ENCODE measurements around the gene EHD2.
"Not testable (repeated sequence)": the region's sequence is repeated elsewhere in the genome, so short reads cannot be mapped to it uniquely, and the experiment has no call there.

EHD2 gene

DNA sequence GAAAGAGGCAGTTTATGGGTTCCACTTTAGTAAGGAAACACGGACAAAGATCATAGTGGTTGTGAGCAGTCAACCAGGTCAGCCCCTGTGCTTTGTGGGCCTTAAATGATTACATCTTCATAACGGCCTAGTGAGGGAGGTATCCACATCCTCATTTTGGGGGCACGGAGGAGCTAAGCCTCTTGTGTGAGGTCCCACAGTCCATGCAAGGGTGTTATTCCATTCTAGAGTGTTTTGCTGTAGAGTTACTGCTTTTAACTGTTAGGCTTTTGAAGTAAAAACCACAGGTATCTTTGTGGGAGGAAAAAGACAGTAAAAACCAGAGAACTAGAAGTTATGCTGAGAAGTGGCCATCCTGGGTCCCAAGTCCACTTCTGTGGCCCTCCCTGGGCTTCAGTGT is 36.1 kb downstream of the EHD2 start:
- DNase-seq (ENCODE audit: low spot score) = no peak

DNA sequence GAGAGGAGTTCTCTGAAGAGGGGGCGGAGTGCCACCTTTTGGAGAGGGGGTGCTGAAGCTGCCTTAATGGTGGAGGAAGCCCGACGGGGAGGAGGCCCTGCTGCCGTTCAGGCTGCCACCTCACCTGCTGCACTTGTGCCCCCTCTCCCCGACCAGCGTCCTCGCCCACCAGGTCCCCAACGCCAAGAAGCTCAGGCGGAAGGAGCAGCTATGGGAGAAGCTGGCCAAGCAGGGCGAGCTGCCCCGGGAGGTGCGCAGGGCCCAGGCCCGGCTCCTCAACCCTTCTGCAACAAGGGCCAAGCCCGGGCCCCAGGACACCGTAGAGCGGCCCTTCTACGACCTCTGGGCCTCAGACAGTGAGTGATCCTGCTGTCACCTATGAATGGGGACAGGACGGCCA is 37.5 kb downstream of the EHD2 start:
- no peak for DNase-seq (ENCODE audit: low spot score)

DNA sequence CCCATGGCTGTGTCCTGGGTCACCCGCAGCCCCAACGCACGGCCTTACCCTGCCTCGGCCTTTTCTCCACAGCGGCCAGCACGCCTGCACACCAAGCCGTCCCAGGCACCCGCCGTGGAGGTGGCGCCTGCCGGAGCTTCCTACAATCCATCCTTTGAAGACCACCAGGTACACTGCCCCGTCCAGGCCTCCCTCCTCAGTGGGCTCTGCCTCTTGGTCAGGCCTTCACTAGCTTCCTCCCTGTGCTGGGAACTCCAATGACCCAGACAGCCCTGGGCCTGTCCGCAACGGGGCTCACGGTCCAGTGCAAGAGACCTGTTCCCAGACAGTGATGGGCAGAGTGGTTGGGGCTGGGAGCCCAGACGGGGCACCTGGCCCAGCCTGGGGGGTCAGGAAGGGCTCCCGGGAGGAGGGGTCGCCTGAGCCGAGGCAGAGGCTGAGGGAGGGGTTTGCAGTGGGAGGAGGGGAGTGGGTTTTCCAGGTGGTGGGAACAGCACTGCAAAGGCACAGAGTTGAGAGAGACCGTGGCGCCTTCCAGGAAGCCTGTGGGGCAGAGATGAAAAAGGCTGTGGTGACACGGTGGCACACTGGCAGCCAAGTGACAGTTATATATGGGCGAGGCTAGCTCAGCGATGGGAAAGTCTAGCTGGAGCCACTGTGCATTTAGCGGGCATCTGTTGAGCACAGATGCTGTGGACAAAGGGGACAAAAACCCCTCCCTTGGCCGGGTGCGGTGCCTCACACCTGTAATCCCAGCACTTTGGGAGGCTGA is 39.4 kb downstream of the EHD2 start:
- no peak for DNase-seq (ENCODE audit: low spot score)

DNA sequence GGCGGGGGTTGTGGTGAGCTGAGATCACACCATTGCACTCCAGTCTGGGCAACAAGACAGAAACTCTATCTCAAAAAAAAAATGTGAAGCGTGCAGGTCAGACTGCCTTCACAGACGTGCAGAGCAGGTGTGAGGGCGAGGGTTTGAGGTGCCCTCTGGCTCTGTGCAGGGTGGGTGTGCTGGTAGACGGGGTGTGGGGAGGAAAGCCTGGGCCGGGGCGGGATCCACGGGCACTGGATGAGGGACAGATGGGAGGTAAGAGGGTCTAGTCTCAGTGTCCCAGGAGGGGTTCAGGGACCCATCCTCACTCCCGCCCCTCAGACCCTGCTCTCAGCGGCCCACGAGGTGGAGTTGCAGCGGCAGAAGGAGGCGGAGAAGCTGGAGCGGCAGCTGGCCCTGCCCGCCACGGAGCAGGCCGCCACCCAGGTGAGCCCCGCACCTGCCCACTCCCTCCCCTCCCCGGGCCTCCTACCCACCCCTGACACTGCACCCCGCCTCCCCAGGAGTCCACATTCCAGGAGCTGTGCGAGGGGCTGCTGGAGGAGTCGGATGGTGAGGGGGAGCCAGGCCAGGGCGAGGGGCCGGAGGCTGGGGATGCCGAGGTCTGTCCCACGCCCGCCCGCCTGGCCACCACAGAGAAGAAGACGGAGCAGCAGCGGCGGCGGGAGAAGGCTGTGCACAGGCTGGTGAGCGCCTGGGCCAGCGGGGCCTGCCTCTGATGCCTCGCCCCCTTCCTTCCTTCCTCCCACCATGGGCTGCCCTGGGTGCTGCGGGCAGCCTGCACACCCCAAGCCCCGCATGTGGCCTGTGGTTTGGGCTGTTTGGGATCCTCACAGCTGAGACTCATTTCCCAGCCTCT is 41.2 kb downstream of the EHD2 start:
- DNase-seq (ENCODE audit: low spot score) = no peak

DNA sequence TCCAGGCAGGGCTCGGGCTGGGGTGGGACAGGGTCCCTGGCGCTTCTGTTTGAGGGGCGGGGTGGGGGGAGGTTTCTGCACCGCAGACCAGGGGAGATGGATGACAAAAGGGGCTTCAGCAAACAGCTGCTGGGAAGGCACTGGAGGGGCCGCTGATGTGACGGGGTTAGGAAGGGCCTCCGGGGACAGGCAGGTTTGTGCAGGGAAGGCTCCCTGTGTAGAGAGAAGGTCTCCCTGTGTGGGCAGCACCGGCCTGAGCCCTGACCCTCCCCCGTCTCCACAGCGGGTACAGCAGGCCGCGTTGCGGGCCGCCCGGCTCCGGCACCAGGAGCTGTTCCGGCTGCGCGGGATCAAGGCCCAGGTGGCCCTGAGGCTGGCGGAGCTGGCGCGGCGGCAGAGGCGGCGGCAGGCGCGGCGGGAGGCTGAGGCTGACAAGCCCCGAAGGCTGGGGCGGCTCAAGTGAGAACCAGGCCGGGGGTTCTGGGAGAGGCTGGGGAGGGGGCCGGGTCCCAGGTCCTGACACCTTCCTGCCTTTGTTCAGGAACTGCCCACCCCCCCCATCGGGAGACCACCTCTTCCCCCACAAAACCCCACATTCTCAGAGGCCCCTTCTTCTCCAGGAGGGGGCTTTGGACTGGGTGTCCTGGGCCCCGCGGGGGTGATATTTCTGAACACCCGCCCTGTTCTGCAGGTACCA is 42.0 kb downstream of the EHD2 start:
- DNase-seq (ENCODE audit: low spot score) = no peak

DNA sequence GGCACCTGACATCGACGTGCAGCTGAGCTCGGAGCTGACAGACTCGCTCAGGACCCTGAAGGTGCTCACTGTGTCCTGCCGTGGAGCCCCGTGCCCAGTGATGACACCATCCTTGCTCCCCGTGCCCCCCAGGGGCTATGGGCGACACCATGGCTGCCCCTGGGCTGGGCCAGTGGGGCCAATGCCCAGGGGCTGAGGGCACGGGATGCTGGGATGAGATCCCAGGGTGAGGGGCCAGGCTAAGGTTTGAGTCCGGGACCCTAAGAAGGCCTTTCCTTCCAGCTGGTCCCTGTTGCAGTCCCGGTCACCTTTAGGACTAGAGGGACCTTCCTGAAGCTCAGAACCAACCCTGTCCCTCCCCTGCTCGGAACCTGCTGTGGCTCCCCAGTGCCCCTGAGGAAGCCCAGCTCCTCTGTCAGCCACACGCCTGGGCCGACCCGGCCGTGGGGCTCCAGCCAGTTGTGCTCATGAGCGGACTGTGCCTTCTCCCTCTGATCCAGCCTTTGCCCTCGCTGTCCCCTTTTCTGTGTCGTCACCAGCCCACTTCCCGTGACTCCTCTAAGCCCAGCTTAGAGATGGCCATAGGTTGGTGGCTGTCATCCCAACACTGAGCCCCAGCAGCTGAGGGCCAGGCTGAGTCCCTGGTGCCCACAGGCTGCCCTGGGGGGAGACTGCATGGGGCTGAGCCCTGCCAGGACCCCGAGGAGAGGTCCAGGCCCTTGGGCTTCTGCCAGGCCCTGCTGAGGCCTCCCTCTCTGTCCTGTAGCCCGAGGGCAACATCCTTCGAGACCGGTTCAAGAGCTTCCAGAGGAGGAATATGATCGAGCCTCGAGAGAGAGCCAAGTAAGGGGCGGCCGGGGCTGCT is 42.8 kb downstream of the EHD2 start:
- no peak for DNase-seq (ENCODE audit: low spot score)

DNA sequence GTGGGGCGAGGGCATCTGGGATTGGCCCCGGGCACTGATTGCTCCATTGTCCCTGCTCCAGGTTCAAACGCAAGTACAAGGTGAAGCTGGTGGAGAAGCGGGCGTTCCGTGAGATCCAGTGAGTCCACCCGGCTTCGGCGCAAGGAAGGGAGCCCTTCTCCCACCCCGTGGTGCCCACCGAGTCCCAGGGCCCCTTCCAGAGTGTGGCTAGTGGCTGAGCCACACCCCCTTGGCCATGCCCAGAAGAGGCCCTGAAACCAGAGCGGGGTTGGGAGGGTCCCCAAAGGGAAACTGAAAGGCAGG is 43.4 kb downstream of the EHD2 start:
- DNase-seq (ENCODE audit: low spot score) = no peak

DNA sequence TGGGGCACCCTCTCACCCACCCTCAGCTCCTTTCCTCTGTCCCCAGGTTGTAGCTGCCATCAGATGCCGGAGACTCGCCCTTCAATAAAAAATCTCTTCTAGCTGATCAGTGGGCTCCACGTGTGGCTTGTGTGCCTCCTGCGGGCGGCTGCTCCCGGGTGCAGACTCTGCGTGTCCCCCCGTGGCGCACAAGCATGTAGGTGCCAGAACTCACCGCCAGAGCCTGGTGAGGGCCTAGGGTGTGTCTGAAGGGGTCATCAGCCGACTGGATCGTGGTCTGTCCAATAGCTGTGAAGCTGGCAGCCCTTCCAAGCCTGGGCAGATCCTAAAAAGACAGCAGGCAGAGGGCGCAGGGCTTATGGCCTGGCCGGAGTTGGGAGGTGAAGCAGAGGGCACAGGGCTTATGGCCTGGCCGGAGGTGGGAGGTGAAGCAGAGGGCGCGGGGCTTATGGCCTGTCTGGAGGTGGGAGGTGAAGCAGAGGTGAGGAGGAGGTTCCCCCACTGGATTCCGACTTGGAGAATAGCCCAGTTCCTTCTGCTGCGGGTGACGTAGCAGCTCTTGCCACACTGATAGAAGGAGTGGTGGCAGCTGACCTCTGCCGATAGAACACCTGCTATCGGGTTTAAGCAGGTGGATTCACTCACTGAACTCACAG is 43.9 kb downstream of the EHD2 start:
- DNase-seq (ENCODE audit: low spot score) = no peak

DNA sequence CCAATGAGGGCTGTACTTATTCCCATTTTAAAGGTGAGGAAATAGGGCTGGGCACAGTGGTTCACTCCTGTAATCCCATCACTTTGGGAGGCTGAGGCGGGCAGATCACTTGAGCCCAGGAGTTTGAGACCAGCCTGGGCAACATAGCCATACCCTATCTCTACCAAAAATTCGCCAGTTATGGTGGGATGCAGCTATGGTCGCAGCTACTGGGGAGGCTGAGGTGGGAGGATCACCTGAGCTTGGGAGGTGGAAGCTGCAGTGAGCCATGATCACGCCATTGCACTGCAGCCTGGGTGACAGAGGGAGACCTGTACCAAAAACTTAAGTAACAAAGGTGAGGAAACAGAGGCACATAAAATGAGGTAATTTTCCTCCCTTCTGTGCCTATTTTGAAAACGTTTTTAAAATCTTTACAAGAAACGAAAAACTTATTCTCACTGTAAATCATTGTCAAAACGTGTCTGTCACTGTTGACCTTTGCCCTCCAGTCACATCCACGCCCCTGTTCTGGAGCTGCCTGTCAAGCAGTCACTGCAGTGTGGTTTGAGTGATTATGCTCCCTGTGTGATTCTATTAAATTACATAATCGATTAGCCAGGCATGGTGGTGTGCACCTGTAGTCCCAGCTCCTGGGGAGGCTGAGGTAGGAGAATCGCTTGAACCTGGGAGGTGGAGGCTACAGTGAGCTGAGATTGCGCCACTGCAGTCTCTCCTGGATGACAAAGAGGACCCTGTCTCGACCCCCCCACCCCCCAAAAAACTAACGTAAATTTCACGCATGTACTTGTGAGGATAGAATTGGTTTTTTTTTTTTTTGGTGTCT is 44.6 kb downstream of the EHD2 start:
- DNase-seq (ENCODE audit: low spot score) = no peak

DNA sequence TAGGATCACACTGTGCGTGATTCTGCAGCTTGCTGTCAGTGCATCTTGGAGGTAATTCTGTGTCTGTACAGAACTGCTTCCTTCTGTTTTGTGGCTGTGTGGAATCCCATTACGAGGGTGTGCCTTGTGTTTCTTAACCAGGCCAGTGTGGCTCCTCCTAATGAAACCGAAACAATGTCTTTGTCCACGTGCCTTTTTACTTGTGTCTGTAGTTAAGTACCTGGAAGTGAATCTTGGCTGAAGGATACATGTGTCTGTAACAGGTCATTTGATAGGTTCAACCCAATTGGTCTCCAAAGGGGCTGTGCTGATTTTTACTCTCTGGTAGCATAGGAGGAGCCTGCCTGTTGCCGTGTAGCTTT is 45.2 kb downstream of the EHD2 start:
- DNase-seq (ENCODE audit: low spot score) = no peak

DNA sequence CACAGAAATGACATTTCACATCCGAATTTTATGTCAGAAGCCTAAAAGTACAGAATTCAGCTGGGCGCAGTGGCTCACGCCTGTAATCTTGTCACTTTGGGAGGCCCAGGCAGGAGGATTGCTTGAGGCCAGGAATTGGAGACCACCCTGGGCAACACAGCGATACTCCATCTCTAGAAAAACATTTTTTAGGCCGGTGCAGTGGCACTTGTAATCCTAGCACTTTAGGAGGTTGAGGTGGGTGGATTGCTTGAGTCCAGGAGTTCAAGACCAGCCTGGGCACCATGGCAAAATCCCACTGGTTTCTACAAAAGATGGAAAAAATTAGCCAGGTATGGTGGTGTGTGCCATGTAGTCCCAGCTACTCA is 47.4 kb downstream of the EHD2 start:
- no peak for DNase-seq (ENCODE audit: low spot score)

DNA sequence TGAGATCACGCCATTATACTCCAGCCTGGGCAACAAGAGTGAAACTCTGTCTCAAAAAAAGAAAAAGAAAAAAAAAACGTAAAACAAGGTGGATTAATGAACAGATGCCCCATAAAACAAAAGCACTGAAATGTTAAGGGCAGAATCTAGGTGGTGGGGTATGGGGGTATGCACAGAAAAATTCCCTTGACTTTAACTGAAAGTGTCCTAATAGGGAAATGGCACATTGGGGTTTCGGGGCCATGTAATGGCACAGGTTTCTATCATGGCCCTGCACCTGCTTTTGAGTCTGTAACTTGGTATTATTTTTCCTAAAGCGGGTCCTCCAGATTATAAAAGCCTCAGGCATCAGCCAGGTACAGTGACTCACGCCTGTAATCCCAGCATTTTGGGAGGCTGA is 48.3 kb downstream of the EHD2 start:
- no peak for DNase-seq (ENCODE audit: low spot score)

DNA sequence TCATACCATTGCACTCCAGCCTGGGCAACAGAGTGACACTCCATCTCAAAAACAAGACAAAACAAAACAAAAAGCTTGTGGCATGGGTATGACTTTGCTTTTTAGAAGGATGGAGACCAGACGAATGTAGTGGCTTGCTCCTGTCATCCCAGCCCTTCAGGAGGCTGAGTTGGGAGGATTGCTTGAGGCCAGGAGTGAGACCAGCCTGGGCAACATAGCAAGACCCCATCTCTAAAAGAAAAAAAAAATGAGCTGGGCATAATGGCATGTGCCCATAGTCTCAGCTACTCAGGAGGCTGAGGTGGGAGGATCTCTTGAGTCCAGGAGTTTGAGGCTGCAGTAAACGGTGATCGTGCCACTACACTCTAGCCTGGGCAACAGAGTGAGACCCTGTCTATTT is 48.9 kb downstream of the EHD2 start:
- DNase-seq (ENCODE audit: low spot score) = no peak

DNA sequence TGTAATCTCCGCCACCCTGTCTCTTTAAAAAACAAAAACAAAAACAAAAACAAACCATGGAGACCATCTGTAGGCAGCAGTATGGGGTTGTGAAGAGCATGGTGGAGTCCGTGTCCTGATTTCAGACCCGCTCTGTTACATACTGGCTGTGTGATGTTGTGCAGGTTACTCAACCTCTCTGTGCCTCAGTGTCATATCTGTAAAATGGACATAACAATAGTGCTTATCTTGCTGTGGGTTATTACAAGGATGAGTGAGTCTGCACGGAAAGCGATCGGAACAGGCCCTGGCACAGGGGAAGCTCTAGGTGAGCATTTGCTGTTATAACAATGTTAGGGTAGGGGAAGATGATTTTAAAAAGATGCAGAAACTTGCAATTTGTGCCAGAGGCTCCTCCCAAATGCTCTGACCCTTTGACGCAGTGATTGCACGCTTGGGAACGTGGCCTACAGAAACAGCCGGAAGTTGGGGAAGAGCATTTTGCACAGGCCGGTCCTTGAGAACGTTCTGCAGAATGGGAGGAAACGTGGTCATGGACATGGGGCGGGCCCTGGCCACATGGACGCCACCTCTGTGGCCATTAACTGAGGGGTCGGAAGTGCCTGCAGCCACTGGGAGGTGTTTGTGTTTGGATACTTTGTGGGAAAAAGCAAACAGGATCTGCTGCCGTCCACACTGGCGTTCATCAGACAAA is 49.5 kb downstream of the EHD2 start:
- DNase-seq (ENCODE audit: low spot score) = no peak

DNA sequence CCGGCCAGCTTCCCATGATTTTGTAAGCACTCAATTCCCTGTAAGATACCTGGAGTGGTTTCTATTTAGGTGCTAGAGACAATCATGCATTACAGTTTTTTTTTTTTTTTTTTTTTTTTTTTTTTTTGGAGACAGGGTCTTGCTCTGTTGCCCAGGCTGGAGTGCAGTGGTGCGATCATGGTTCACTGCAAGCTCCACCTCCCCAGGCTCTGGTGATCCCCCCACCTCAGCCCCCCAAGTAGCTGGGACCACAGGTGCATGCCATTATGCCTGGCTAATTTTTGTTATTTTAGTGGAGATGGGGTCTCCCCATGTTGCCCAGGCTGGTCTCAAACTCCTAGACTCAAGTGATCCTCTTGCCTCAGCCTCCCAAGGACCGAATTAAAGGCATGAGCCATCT is 51.5 kb downstream of the EHD2 start:
- DNase-seq (ENCODE audit: low spot score) = not testable (repeated sequence)

DNA sequence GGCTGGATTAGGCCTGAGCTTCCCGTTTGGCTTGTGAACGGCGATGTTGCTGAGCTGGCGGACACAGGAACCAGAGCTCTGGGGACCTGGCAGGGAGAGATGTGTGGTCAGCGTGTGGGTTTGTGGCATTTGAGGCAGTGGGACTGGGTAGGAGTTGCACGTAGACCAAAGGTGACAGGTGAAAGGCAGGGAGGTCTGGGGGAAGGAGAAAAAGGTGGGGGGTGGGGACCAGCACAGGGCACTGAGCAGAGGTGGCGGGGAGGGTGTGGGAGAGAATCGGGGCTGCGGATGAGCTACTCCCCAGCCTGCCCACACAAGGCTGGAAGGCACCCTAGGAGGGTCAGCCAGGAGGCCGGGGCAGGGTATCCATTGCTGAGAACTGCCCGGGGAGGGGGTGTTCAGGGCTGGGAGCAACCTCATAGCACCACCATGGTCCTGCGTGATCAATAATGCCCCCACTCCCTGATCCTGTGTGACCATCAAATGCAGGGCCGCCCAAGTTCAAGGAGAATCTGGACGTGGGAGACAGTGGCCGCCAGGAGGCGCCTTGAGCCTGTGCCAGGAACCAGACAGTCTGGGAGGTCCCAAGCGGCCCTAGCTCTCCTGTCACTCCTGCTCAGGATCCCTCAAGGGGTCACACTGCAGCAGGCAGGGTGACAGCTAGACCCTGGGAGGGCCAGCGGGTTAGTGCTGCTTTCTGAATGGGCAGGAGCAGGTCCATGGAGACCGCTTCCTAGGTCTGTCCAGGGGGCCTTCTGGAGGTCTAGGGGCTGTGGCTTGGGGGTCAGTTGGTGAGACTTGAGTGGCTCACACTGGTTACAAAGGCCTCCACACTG is 52.5 kb downstream of the EHD2 start:
- DNase-seq (ENCODE audit: low spot score) = peak; percentile 72

DNA sequence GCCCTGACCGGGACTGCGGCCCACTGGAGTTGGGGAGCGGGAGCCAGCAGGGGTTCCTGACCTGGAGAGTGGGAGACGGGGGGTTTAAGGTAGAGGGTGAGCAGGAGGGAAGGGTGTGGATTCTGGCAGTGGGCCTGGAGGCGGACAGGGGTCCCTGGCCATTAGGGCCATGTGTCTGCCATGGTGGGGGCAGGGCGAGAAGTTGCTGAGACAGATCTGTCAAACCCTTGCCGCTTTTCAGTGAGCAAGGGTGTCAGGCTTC is 53.1 kb downstream of the EHD2 start:
- no peak for DNase-seq (ENCODE audit: low spot score)

DNA sequence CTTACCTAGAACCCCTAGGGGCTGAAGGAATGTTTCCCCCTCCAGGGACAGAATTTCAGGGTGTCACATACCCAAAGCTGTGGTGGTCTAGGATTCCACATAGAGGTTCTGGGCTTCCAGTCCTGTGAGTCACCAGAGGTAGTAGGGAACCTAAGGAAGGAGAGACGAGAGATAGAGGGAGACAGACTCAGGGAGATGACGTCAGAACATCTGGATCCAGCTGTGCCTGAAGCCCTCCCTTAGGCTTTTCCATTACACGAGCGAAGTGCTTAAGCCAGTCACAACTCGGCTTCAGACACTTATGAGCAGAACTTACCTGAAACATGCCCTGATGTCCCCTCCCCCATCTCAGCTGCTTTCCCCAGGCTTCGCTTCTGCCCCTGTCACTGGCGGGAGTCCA is 53.4 kb downstream of the EHD2 start:
- no peak for DNase-seq (ENCODE audit: low spot score)

DNA sequence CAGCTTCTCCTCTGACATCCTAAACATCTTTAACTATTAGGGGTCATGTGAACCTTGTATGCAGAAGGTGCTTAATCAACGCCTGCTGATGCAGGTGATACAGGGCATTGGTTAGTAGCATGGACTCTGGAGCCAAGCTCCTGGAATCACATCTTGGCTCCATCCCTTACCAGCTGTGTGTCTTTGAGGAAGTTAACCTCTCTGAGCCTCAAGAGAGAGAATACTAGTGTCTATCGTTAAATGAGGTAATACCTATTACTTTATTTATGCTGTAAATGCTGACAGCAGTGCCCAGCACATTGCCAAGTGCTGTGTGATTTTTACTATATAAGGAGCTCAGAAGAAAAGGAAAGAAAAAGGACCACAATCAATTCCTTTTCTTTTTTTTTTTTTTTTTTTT is 54.1 kb downstream of the EHD2 start:
- no peak for DNase-seq (ENCODE audit: low spot score)

DNA sequence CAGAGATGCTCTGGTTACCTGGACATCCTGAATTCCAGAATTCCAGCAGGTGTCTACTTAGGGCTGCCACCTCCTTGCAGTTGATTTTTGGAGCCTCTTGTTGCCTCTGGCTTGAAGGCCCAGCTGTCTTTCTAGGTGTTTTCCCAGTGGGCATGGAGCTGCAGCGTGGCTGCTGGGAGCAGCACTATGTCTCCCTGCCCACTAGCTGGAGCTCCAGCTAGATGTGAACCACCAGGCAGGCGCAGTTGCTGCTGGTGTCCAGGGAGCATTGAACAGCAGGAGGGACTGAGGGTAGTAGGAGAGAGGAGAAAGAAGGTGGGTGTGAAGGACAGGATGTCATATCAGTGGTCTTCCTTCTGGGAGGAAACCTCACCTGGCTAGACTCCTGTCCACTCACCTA is 55.4 kb downstream of the EHD2 start:
- DNase-seq (ENCODE audit: low spot score) = no peak
